ENCODE measurements around the gene PAOX.

Gene PAOX

DNA sequence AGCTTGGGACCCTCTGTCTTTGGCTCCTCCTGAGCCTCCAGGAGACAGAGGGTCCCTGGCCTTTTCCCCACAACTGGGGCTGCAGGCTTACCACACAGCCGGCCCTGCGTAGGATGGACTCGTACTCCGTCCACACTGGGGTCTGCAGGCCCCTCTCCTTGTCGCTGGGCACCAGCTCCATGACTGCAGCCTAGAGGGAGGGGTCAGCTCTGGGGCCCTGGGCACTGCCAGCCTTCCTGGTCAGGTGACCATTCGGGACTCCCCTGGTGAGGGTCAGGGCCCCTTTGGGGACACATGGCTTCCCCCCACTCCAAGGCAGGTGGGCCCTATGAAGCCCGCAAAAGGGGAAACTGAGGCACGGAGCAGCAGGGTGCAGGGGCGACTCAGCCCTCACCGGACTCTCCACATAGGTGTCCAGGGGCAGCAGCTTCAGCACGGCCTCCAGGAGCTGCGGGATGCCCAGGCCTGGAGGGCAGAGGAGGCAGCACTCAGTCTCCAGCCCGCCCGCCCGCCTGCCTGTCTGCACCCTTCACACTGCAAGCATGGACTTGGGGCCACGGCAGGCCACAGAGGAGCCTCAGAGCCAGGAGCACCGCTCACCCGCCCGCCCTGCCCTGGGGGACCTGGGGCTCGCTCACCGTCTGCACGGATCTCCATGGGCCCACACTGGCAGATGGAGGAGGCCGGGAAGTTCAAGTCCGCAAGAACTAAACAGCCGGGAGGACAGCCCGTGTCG is 22.3 kb upstream of the PAOX start:
- H3K27ac Mint-ChIP-seq, result peak overlapping the region; percentile 52
- no peaks in the 10 kb centered on the region for H3K9me3 Mint-ChIP-seq
- peaks cover 11% of the 10 kb centered on the region for H3K4me1 Mint-ChIP-seq (ENCODE audit: low read depth)
- H3K4me3 Mint-ChIP-seq, result peak overlapping the region; percentile 84
- peaks cover under 1% of the 10 kb centered on the region for H3K36me3 Mint-ChIP-seq (ENCODE audit: low read depth)
- H3K27me3 Mint-ChIP-seq, result no peaks in the 10 kb centered on the region

GRCh38 chr10:133357285-133358161 is 21.5 kb upstream of the PAOX start, which contains the start of gene FUOM:
FUOM (minus strand) TSS chr10:133358019; CDS start chr10:133358007, 12 bp downstream.
- Mint-ChIP-seq H3K27ac (peak within 1 kb of the TSS; percentile 58), H3K9me3 (no peaks in the 10 kb centered on the region), H3K27me3 (no peaks in the 10 kb centered on the region), H3K4me1 (ENCODE audit: low read depth) (peaks cover 16% of the 10 kb centered on the region), H3K4me3 (peak within 1 kb of the TSS; percentile 84), H3K36me3 (ENCODE audit: low read depth) (peaks cover 7% of the 10 kb centered on the region)

DNA sequence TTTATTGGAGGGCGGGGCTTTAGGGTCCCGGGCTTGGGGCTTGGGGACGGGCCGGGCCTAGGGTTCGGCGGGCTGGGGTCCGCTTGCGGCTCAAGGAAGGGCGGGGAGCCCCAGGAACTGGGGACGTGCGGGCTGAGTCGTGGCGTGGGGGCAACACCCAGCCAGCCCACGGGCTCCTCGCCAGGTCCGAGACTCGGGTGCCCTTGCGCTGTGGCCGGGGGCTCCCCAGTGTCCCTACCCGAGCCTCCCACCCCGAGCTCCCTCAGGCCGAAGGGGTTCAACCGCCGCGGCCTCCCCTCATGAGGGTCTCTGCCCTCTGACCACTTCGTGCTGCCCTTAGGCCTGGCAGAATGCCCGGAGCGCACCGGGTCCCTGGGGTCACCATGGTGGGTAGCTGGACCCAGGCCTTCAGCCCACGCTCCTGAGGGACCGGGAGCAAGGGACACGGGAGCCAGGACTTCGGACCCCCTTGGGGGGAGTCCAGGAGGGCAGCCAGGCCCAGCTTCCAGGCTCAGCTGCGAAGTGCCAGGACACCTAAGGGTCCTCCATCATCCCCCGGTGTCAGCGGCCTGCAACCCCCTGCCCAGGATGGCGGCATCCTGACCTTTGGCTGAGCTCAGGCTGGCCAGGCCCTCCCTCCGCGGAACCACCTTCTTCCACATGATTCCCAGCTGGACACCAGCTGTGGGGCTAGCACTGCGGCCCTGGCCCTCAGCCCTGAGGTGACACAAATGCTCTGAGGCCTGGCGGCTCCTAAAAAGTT is 20.7 kb upstream of the PAOX start:
- H3K27ac Mint-ChIP-seq, result no peak overlapping the region
- H3K9me3 Mint-ChIP-seq, result no peaks in the 10 kb centered on the region
- peaks cover 7% of the 10 kb centered on the region for H3K36me3 Mint-ChIP-seq (ENCODE audit: low read depth)

GRCh38 chr10:133358925-133359310 is 20.1 kb upstream of the PAOX start:
- no peaks in the 10 kb centered on the region for H3K9me3 Mint-ChIP-seq
- H3K36me3 Mint-ChIP-seq (ENCODE audit: low read depth), result peaks cover 7% of the 10 kb centered on the region
- H3K4me1 Mint-ChIP-seq (ENCODE audit: low read depth), result peaks cover 16% of the 10 kb centered on the region
- H3K4me3 Mint-ChIP-seq, result no peak overlapping the region
- no peaks in the 10 kb centered on the region for H3K27me3 Mint-ChIP-seq
- H3K27ac Mint-ChIP-seq, result no peak overlapping the region

More for the DNA sequence above, 20.7 kb upstream of the PAOX start:
- Mint-ChIP-seq H3K27me3 (no peaks in the 10 kb centered on the region), H3K4me3 (no peak overlapping the region), H3K4me1 (ENCODE audit: low read depth) (peaks cover 16% of the 10 kb centered on the region)

DNA sequence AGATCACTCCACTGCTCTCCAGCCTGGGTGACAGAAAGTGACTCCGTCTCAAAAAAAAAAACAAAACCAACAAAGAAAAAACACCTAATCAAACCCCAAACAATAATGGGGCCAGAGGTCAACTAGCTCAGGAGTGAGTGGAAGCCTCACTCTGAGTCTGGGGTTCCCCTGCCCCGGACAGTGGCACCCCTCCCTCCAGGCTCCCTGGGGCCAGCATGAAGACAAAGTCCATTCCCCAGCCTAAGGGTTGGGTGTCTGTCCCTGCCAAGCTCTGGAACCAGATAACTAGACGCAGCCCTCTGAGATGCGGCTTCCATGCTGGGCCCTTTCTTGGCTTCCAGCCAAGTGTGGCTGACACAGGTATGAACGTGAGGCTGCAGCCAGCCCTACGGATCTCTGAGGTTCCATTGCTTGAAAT is 19.5 kb upstream of the PAOX start:
- peaks cover 11% of the 10 kb centered on the region for H3K36me3 Mint-ChIP-seq (ENCODE audit: low read depth)
- no peak overlapping the region for H3K27ac Mint-ChIP-seq
- H3K4me3 Mint-ChIP-seq, result no peak overlapping the region
- no peaks in the 10 kb centered on the region for H3K27me3 Mint-ChIP-seq
- no peaks in the 10 kb centered on the region for H3K9me3 Mint-ChIP-seq
- peaks cover 16% of the 10 kb centered on the region for H3K4me1 Mint-ChIP-seq (ENCODE audit: low read depth)

GRCh38 chr10:133359972-133360610 is 19.0 kb upstream of the PAOX start:
- Mint-ChIP-seq H3K36me3 (ENCODE audit: low read depth) (peaks cover 14% of the 10 kb centered on the region), H3K4me1 (ENCODE audit: low read depth) (peaks cover 16% of the 10 kb centered on the region), H3K27ac (no peak overlapping the region), H3K9me3 (no peaks in the 10 kb centered on the region), H3K27me3 (no peaks in the 10 kb centered on the region), H3K4me3 (no peak overlapping the region)

DNA sequence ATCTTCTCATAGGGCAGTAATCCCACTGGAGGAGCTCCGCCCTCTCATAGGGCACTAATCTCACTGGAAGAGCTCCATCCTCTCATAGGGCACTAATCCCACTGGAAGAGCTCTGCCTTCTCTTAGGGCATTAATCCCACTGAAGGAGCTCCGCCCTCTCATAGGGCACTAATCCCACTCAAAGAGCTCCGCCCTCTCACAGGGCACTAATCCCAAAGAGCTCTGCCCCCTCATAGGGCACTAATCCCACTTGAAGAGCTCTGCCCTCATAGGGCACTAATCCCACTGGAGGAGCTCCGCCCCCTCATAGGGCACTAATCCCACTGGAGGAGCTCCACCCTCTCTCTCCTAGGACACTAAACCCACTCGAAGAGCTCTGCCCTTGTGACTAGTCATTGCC is 17.8 kb upstream of the PAOX start:
- Mint-ChIP-seq H3K36me3 (ENCODE audit: low read depth) (peaks cover 14% of the 10 kb centered on the region), H3K27me3 (no peaks in the 10 kb centered on the region), H3K4me3 (no peak overlapping the region), H3K4me1 (ENCODE audit: low read depth) (peaks cover 12% of the 10 kb centered on the region), H3K27ac (no peak overlapping the region), H3K9me3 (no peaks in the 10 kb centered on the region)

DNA sequence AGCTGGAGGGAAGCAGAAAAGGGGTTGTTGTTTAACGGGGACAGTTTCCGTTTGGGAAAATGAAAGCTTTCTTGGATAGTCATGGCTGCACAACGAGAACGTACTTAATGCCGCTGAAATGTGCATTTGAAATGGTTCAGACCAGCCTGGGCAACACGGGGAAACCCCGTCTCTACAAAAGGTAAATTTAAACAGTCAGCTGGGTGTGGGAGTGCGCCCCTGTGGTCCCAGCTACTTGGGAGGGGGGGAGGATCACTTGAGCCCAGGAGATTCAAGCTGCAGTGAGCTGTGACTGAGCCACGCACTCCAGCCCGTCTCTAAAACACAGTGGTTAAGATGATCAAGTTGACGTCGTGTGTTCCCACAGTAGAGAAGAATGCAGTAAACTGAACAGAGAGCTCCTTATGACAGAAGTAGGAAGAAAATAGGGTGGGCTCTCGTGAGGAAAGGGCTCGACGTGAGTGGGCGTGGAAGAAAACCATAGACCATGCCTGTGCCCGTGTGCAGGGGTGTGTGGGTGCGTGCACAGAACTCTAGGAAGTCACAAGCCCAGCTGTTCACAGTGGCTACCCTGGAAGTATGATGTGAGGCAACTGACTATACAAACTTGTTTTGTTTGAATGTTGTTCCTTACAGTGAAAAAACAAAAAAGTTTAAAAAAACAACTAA is 17.2 kb upstream of the PAOX start:
- Mint-ChIP-seq H3K4me1 (ENCODE audit: low read depth) (peaks cover 11% of the 10 kb centered on the region), H3K36me3 (ENCODE audit: low read depth) (peaks cover 14% of the 10 kb centered on the region), H3K9me3 (no peaks in the 10 kb centered on the region), H3K27me3 (no peaks in the 10 kb centered on the region), H3K27ac (no peak overlapping the region), H3K4me3 (no peak overlapping the region)

GRCh38 chr10:133362846-133363245 is 16.2 kb upstream of the PAOX start:
- peaks cover 14% of the 10 kb centered on the region for H3K36me3 Mint-ChIP-seq (ENCODE audit: low read depth)
- no peak overlapping the region for H3K27ac Mint-ChIP-seq
- no peaks in the 10 kb centered on the region for H3K9me3 Mint-ChIP-seq
- H3K4me1 Mint-ChIP-seq (ENCODE audit: low read depth), result peaks cover 11% of the 10 kb centered on the region
- H3K4me3 Mint-ChIP-seq, result no peak overlapping the region
- H3K27me3 Mint-ChIP-seq, result no peaks in the 10 kb centered on the region

GRCh38 chr10:133364645-133365431 is 14.2 kb upstream of the PAOX start:
- no peak overlapping the region for H3K4me3 Mint-ChIP-seq
- peaks cover 21% of the 10 kb centered on the region for H3K36me3 Mint-ChIP-seq (ENCODE audit: low read depth)
- no peaks in the 10 kb centered on the region for H3K27me3 Mint-ChIP-seq
- peaks cover 18% of the 10 kb centered on the region for H3K4me1 Mint-ChIP-seq (ENCODE audit: low read depth)
- no peak overlapping the region for H3K27ac Mint-ChIP-seq
- no peaks in the 10 kb centered on the region for H3K9me3 Mint-ChIP-seq

DNA sequence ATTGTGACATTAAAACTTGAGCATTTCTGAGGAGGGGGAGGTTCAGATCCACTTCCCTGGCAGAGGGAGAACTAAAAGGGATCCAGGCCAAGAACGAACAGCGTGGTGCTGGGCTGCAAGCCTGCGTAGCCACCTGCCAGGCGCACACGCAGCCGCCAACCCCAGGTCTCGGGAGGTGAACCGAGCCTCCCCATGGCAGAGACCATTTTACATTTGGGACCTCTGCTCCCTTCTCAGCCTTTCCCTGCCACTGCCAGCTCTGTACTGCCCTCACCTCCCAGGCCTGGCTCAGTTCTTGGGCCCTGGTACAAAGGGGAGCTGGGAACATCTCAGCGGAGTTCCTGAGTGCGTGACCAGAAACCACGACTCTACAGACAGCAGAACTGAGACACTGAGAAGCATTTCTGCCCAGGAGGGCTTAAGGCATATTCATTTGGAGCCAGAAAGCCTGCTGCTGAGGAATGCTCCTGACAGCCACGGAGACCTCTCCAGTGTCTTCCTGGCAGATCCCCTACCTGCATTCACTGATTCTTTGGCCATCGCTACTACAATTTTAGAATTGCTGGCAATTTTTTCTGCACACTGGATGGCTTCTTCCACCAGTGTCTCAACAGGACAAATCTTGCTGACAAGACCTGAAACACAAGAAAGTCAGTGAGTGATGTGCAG is 13.5 kb upstream of the PAOX start:
- no peak overlapping the region for H3K4me3 Mint-ChIP-seq
- H3K4me1 Mint-ChIP-seq (ENCODE audit: low read depth), result peaks cover 18% of the 10 kb centered on the region
- H3K9me3 Mint-ChIP-seq, result no peaks in the 10 kb centered on the region
- peaks cover 24% of the 10 kb centered on the region for H3K36me3 Mint-ChIP-seq (ENCODE audit: low read depth)
- H3K27me3 Mint-ChIP-seq, result no peaks in the 10 kb centered on the region
- H3K27ac Mint-ChIP-seq, result no peak overlapping the region

- H3K4me1 Mint-ChIP-seq (ENCODE audit: low read depth), result peaks cover 18% of the 10 kb centered on the region
- peaks cover 24% of the 10 kb centered on the region for H3K36me3 Mint-ChIP-seq (ENCODE audit: low read depth)
- H3K27me3 Mint-ChIP-seq, result no peaks in the 10 kb centered on the region
- no peaks in the 10 kb centered on the region for H3K9me3 Mint-ChIP-seq
- H3K27ac Mint-ChIP-seq, result no peak overlapping the region
- H3K4me3 Mint-ChIP-seq, result no peak overlapping the region
Measured at GRCh38 chr10:133366130-133366478, 13.0 kb upstream of the PAOX start.

GRCh38 chr10:133366751-133367150 is 12.3 kb upstream of the PAOX start:
- H3K27ac Mint-ChIP-seq, result no peak overlapping the region
- peaks cover 23% of the 10 kb centered on the region for H3K36me3 Mint-ChIP-seq (ENCODE audit: low read depth)
- no peaks in the 10 kb centered on the region for H3K9me3 Mint-ChIP-seq
- H3K27me3 Mint-ChIP-seq, result no peaks in the 10 kb centered on the region
- peaks cover 12% of the 10 kb centered on the region for H3K4me1 Mint-ChIP-seq (ENCODE audit: low read depth)
- no peak overlapping the region for H3K4me3 Mint-ChIP-seq
